ENCODE measurements around the gene AFMID. TPM values are rescaled to one million over a fixed set of nuclear protein-coding genes. Genes with fewer than 3 reads are reported as not detected.
"Not testable (repeated sequence)": the region's sequence is repeated elsewhere in the genome, so short reads cannot be mapped to it uniquely, and the experiment has no call there.

AFMID gene
- total and polyA plus RNA-seq, 7 donors = 6.1 to 32.9 (median 11.4) TPM

GRCh38 chr17:78231991-78232858 is 45.1 kb downstream of the AFMID start:
- intact Hi-C loops (cut with DNase I) = no loop called here
- 11 to 23% methylated on average over 55 of the region's 55 CpGs for WGBS, 2 donors
- TF ChIP-seq CTCF (IDR thresholded peaks at IDR 0.05) (no peak), EP300 (IDR thresholded peaks at IDR 0.05) (no peak), POLR2AphosphoS5 (IDR thresholded peaks at IDR 0.05) (no peak), POLR2A (IDR thresholded peaks at IDR 0.05) (no peak)

GRCh38 chr17:78232859-78233173 is 45.7 kb downstream of the AFMID start:
- no peaks in the 10 kb centered on the region for H3K9me3 ChIP-seq
- no peaks in the 10 kb centered on the region for H3K36me3 ChIP-seq
- no peak for DNase-seq
- H3K4me1 ChIP-seq = peaks cover 0 to 9% (median 2%) of the 10 kb centered on the region in 4 donors
- WGBS, 2 donors = 89 to 93% methylated on average over 2 of the region's 2 CpGs
- H3K27me3 ChIP-seq = peaks cover 13 to 33% (median 28%) of the 10 kb centered on the region in 3 donors
- H3K4me3 ChIP-seq = no peak overlapping the region
- H3K27ac ChIP-seq = no peak overlapping the region
- TF ChIP-seq POLR2A (IDR thresholded peaks at IDR 0.05) (no peak), POLR2AphosphoS5 (IDR thresholded peaks at IDR 0.05) (no peak), EP300 (IDR thresholded peaks at IDR 0.05) (no peak), CTCF (IDR thresholded peaks at IDR 0.05) (no peak)
- intact Hi-C loops (cut with DNase I) = no loop called here

More at GRCh38 chr17:78231991-78232858, 45.1 kb downstream of the AFMID start:
- Histone ChIP-seq H3K4me3 (no peak overlapping the region), H3K9me3 (no peaks in the 10 kb centered on the region), H3K27me3 (peaks cover 13 to 33% (median 28%) of the 10 kb centered on the region in 3 donors), H3K27ac (no peak overlapping the region), H3K4me1 (peaks cover 0 to 9% (median 2%) of the 10 kb centered on the region in 4 donors), H3K36me3 (no peaks in the 10 kb centered on the region)
- DNase-seq = no peak

- 91 to 93% methylated on average over 10 of the region's 10 CpGs for WGBS, 2 donors
- intact Hi-C loops (cut with DNase I) = no loop called here
- Histone ChIP-seq H3K9me3 (no peaks in the 10 kb centered on the region), H3K27me3 (peaks cover 13 to 33% (median 28%) of the 10 kb centered on the region in 3 donors), H3K27ac (no peak overlapping the region), H3K4me1 (peaks cover 0 to 9% (median 2%) of the 10 kb centered on the region in 4 donors), H3K4me3 (no peak overlapping the region), H3K36me3 (no peaks in the 10 kb centered on the region)
- no peak for TF ChIP-seq EP300 (IDR thresholded peaks at IDR 0.05)
- DNase-seq = no peak
Measured at GRCh38 chr17:78233678-78234077, 46.5 kb downstream of the AFMID start.

- peaks cover 13 to 33% (median 28%) of the 10 kb centered on the region in 3 donors for H3K27me3 ChIP-seq
- WGBS, 2 donors = 87 to 89% methylated on average over 17 of the region's 17 CpGs
- H3K4me3 ChIP-seq = no peak overlapping the region
- no peak for DNase-seq
- H3K27ac ChIP-seq = no peak overlapping the region
- intact Hi-C loops (cut with DNase I) = no loop called here
- no peaks in the 10 kb centered on the region for H3K36me3 ChIP-seq
- TF ChIP-seq POLR2A (IDR thresholded peaks at IDR 0.05) (no peak), POLR2AphosphoS5 (IDR thresholded peaks at IDR 0.05) (no peak), CTCF (IDR thresholded peaks at IDR 0.05) (no peak), EP300 (IDR thresholded peaks at IDR 0.05) (no peak)
- no peaks in the 10 kb centered on the region for H3K9me3 ChIP-seq
- H3K4me1 ChIP-seq = peaks cover 0 to 9% (median 2%) of the 10 kb centered on the region in 4 donors
Measured at GRCh38 chr17:78234261-78234865, 47.2 kb downstream of the AFMID start.

GRCh38 chr17:78235022-78235421 is 47.9 kb downstream of the AFMID start:
- DNase-seq; H3K4me3 ChIP-seq; intact Hi-C loops (cut with DNase I); H3K36me3 ChIP-seq; H3K4me1 ChIP-seq; H3K27ac ChIP-seq; H3K9me3 ChIP-seq: not testable (repeated sequence)
- peaks cover 13 to 32% (median 28%) of the 10 kb centered on the region in 3 donors for H3K27me3 ChIP-seq
- 89 to 90% methylated on average over 6 of the region's 6 CpGs for WGBS, 2 donors
